Measurements from ENCODE around the gene NEURL3.

NEURL3 gene

DNA sequence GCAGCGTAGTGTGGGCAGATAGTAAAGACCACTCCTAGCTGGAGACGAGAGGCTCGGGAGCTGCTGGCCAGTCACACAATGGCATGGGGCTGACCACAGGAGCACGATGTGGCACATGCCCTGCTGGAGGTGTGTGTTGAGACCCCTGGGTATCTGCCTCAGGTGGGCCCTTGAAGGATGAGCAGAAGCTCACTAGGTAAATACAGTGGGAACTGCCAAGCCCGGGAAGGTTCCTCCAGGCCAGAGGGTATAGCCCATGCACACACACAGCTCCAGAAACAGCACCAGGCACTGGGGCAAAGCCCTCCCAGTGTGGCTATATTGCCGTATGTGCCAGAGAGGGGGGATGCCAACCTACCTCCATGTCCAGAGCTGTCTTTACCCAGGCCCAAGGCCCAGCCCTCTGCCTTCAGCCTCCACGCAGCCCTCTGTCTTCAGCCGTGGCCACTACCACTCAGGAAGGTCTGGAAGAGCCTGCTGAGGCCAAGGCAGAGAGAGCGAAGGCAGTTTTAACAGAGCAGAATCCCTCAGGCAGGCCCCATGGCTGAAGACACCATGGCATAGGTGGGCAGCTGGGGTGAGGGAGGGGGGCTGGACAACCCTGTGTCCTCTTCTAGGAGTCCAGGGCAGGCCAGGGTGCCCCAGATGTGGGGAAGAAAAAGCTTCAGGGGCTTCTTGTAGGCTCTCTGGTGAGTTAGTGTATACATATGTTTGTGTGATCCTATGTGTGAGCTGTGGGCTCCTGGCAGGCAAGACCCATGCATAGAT is 24.4 kb upstream of the NEURL3 start:
- no peak for FAIRE-seq
- no peak for DNase-seq (ENCODE audit: extremely low spot score, insufficient read length, low read depth)

DNA sequence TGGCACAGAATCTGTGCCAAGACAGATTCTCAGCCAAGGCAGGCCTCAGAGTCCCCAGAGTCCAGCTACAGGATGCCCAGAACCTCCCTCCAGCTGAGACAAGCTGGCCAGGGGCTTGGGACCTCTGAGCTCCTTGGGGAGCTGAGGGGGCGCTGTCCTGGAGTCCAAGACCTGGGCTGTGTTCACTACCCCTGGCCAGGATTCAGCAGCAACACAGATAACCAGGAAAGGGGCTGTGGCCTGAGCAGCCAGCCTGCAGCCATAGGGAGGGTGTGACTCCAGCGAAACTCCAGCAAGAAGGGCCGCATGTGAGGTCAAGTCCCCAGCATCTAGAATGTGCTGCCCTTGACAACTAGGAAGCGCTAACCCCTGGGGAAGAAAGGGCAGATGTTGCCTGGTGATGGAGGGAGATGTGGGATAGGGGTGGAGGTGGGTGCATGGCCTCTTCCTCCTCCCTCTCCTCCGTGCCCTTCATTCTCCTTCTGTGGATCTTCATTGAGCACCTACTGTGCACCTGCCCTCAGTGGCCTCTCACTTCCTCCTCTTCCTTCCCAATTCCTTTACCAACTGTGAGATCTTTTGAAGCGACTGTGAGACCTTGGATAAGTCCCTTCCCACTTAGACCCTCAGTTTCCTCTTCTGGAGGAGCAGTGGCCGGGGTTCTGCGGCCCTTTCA is 23.7 kb upstream of the NEURL3 start:
- DNase-seq (ENCODE audit: extremely low spot score, insufficient read length, low read depth) (no peak), FAIRE-seq (no peak)

DNA sequence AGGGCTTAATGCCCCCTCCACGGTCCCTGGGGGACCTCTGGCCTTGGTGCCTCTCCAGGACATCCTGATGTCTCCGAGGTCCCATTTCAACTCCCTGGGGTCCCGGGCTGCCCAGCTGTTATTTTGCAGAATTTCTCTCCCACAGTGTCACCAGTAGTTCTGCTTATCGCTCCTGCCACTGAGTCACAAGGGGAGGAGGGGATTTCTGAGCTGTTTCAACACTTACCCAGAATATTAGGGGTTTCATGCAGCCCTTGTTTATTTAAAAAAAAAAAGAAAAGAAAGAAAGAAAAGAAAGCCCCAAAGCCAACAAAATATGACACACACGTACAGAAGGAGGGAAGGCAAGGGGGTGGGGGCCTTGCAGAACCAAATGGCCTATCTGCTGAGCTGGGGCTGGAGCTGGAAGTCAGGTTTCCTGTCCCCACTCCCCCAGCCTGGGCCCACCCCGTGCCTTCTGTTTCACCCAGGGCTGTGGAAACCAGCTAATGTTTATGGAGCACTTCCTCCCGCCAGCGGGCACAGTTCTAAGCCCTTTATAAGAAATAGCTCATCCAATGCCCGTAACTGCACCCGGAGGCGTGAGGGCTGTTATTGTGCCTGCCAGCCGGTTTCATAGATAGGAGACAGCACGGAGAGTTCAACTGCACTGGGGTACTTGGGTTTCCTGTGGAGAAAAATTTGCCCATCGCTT is 23.0 kb upstream of the NEURL3 start:
- FAIRE-seq = peak; percentile 82
- DNase-seq (ENCODE audit: extremely low spot score, insufficient read length, low read depth) = no peak

DNA sequence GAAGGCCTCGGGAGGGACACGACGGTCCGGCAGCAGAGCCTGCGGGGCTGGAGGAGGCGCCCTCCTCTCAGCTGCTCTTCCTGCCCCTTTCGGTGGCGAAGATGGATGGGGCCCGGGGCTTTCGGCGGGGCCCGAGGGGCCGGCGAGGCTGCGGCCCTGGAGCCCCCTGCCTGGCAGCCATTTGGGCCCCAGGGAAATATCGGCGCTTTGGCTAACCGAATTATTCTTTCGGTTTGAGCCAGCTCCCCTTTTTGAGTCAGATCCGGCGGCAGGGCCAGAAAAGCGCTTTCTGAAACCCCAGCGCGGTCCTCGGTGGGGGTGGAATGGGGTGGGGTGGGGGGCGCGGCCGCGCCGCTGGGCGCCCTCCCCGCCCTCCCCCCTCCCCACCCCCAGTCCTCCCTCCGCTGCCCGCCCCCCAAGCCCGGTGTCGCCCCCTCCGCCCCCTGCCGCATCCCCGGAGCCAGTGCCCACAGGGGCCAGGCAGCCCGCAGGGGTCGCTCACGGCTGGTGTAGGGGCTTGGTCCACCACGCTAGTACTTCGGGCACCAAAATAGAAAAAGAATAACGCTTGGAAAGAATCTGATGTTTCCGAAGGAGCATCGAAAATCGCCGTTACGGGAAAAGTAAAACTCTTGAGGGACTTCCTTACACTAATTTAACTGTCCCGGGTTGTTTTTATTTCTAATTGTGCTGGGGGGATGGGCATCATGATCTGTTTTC is 22.3 kb upstream of the NEURL3 start:
- peak; percentile 53 for DNase-seq (ENCODE audit: extremely low spot score, insufficient read length, low read depth)
- FAIRE-seq = peak; percentile 81

DNA sequence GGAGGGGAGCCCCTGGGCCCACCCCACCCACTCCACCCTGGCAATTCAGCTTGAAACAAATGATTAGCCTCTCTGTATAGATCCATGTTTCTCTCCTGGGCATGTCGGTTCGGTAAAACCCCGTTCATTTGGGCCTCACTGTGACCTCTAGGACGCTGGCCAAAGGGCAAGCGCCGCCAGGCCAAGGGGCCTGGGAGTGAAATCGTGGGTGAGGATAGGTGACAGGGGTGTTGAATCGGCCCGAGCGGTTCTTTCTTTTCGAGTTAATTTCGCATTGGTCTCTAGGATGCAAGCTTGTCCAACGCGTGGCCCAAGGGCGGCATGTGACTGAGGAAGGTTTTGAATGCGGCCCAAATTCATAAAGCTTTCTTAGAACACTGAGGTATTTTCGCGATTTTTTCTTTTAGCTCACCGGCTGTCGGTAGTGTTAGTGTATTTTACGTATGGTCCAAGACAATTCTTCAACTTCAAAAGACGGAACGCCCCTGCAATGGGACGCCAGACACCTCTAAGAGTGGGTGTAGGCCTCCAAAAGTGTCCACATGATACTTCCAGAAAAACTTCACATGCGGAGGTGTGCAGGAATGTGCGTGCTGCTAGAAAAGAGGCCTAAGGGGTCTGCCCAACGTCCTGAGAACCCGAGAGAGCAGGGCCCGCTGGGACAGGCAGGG is 21.6 kb upstream of the NEURL3 start:
- DNase-seq (ENCODE audit: extremely low spot score, insufficient read length, low read depth) (no peak), FAIRE-seq (no peak)

DNA sequence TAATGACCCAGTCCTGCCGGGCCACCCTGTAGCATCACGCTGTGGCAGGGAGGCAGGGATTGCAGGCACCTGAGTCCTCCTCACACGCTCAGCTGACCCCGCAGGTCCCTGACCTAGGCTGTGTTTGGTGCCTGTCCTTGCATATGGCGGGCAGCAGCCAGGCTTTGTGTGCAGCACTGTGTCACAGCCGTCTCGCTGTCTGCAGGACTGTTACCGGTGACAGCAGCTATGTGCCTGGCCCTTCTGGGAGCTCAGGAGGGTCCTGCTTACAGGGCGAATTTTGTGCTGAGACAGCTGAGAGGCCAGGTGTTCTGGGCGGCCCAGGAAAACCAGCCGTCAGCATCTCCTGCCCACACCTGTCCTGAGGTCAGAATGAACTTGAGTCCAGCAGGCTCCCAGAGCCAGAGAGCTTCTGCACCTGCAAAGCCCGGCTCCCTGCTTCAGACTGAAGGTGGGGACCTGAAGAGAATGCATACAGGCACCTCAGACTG is 21.0 kb upstream of the NEURL3 start:
- DNase-seq (ENCODE audit: extremely low spot score, insufficient read length, low read depth) (no peak), FAIRE-seq (no peak)

DNA sequence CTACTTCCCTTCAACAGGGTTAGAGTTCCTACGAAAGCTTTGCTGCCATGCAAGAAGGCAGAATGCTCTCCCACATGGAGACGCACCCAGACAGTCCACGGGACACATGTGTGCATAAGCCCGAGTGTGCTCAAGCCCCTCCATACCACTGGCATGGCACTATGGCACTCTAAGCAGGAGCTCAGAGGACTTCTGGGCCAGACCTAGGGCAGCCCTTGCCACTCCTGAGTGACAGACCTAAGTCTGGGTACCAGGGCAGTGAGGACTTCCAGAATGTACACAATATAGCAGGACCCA is 20.0 kb upstream of the NEURL3 start:
- DNase-seq (ENCODE audit: extremely low spot score, insufficient read length, low read depth) (no peak), FAIRE-seq (no peak)

DNA sequence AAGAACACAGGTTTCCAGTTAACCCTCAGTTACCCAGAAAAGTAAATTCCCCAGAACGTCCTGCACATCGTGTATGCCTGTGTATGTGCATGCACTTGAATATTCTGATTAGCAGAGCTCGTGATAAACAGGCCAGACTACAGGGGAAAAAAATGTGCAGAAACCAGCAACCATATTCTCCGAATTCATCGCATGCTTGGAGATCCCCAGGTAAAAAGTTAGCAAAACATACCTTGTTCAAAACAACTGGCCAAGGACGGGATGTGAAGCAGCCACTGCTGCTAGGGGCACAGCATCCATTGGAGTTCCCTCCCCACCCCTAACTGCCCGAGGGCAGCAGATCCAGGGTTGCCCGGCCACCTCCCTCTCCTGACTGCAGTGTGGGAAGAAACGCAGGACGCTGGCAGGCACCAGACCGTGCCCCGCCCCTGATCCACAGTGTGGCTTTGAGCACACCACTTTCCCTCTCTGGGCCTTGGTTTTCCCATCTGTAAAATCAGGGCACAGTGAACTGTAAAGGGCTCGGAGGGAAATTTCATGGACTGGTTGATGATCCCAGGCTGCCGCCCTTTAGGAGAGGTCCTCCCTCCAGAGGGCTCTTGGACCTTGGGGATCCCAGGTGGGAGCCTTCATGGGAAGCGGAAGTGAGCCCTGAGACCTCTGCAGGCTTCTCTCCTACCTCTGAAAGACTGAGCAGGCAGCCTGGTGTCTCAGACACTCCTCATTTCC is 19.5 kb upstream of the NEURL3 start:
- no peak for DNase-seq (ENCODE audit: extremely low spot score, insufficient read length, low read depth)
- peak; percentile 71 for FAIRE-seq

DNA sequence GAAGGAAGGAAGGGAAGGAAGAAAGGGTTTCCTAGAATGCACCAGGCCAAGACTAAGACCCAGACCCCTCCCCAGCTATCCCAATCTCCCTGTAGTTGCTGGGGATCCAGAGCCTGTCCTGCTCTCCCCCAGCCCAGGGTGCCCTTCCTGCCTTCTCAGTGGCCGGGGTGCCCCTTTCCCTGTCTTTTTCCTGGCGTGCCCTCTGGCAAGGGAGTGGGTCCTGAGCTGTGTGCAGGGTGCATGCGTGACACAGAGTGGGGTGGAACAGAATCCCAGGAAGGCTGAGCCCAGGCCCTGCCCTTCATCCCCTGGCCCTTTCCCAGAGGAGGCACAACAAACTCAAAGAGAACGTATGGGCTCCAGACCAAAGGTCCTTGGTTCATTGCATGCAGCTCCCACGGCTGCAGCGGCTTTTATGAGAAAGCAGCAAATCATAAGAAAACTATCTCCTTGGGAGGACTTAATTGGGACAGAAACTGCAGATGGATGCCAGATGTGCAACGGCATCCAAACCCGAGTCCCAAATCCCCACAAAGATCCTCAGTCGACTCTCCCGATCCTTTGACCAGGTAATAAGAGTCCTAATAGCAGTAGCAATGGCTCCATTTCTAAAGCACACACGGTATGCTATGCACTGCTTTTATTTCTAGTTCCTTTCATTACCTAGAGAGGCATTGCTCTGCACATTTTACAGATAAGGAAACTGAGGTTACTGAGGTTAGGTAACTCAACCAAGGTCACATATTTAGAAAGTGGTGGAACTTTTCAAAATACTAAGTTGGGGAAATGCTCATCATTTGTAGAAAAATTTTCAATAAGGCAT is 18.7 kb upstream of the NEURL3 start:
- DNase-seq (ENCODE audit: extremely low spot score, insufficient read length, low read depth) (no peak), FAIRE-seq (no peak)

DNA sequence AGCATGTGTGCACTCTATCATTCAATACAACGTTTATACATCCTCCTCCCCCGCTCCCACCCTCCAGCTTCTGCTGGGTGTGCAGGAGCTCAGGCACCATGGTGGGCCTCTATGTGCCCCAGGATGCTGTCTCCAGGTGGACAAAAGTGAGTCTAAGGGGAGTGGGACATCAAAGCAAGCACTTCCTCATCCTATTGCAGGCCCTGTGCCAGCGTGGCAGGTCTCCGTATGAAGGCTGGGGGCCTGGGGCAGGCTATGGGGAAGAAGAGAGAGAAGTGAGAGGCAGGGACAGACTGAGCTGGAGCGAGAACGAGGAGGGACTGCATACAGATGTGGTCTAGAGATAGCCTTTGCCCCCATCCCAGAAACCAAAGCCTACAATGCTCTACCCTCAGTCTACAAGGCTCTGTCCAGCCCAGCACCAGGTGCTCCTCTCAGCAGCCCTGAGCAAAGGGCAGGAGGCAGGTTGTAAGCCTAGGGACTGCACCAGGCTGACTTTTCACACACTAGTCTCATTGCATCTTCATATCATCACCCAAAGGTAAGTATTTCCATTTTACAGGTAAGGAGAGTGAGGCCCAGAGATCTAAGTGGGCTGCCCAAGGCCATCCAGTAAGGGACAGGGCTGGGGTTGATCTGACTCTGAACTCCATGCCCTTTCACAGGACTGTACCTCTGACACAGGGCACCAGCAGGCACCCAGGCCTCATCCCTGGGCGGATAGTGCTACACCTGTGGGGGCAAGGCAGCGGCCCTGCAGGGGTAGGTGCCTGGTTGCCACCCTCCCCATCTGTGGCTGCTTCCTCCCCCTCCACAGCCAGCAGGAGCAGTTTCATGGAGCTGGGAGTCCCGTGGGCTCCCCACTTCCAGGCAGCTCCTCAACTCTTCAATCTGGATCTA is 17.4 kb upstream of the NEURL3 start:
- FAIRE-seq = no peak

DNA sequence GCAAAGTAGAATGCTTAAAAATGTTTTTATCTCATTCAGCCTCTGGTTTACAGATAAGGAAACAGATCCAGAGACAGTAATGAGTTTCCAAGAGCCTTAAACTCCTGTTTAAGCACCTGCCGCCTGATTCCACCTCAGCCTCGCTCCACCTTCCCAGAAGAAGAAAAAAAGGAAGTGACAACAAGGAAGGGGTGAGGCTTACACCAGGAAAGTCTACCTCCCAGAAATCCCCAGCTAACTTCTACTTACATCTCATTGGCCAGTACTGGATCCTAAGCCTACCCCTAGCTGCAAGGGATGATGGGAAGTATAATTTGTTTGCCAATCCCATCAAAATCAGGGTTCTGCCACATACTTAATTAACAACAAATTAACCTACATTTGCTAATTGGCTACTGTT is 16.1 kb upstream of the NEURL3 start:
- DNase-seq (ENCODE audit: extremely low spot score, insufficient read length, low read depth) (no peak), FAIRE-seq (no peak)

More for the DNA sequence above, 17.4 kb upstream of the NEURL3 start:
- no peak for DNase-seq (ENCODE audit: extremely low spot score, insufficient read length, low read depth)

DNA sequence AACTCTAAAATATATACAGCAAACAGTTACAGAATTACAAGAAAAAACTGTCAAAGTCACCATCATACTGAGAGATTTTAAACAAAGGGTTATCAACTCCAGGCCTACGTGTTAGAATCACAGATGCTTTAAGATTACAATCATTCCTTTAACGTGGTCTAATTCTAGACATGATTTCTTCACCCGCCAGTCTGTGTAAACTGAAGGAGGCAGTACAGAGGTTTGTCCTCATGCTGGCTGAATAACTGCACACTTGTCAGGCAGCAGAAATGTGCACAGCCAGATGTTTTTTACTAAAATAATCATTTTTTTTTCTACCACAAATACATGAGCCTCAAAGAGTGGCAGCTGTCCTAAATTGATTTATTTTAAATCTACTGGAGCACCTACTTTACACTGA is 15.5 kb upstream of the NEURL3 start:
- FAIRE-seq (no peak), DNase-seq (ENCODE audit: extremely low spot score, insufficient read length, low read depth) (no peak)

DNA sequence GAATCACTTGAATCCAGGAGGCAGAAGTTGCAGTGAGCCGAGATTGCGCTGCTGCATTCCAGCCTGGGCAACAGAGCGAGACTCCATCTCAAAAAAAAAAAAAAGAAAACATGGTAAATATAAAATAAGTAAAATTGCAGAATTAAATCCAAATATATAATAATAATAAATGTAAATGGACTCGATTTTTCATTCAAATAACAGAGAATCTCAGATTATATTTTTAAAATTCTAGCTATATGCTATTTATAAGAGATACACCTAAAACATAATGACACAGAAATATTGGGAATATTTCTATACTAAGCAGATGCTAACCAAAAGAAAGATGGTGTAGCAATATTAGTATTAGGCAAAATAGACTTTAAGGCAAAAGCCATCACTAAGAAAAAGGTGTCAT is 15.1 kb upstream of the NEURL3 start:
- FAIRE-seq (no peak), DNase-seq (ENCODE audit: extremely low spot score, insufficient read length, low read depth) (no peak)

DNA sequence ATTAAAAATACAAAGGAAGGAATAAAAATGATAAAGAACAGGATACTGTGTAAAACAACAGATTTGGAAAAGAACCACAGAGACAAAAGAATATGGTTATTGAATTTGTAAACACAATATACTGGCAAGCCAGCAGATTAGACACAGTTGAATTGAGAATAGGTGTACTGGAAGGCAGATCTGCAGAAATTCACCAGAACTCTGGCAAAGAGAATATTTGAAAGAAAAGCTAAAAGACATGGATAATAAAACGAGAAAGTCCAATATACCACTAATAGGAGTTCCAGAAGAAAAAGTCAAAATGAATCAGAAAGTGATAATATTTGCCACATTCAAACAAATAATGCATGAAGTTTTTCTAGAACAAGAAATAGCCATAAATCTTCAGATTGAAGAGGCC is 11.9 kb upstream of the NEURL3 start:
- DNase-seq (ENCODE audit: extremely low spot score, insufficient read length, low read depth) (no peak), FAIRE-seq (no peak)

DNA sequence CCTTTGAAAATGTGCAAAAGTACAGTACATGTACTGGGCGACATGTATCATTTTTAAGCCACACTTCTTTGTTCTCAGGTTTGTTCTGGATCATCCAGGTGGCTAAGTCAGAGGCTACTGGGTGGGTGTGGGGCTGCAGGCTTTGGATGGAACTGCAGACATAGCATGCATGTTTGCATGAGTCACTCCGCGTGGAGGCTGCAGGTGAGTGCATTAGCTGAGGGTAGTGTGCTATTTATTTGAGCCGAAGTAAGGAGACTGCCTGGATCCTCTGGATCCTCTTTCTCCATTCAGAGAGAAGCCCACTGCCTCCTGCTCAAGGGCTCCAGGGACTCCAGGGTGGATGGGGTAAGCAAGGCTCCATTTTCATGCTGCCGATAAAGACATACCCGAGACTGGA is 9.4 kb upstream of the NEURL3 start:
- no peak for FAIRE-seq

DNA sequence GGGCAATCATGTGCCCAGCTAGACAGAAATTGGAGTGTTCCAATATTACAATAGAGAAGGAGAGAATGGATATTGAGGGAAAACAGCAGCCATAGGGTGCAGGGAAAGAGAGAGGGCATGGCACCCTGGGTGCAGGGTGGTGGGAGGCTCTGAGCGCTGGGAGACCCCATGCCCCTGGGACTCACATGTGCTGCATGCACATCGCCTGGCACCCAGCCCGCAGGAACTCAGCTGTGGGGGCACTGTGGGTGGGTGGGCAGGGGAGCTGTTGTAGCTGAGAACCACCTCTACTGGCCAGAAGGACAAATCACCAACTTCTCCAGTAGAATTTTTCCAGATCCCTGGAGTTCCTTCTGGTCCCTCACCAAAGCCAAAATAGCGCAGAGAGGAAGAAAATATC is 7.2 kb upstream of the NEURL3 start:
- FAIRE-seq = no peak

More for the DNA sequence above, 9.4 kb upstream of the NEURL3 start:
- no peak for DNase-seq (ENCODE audit: extremely low spot score, insufficient read length, low read depth)

DNA sequence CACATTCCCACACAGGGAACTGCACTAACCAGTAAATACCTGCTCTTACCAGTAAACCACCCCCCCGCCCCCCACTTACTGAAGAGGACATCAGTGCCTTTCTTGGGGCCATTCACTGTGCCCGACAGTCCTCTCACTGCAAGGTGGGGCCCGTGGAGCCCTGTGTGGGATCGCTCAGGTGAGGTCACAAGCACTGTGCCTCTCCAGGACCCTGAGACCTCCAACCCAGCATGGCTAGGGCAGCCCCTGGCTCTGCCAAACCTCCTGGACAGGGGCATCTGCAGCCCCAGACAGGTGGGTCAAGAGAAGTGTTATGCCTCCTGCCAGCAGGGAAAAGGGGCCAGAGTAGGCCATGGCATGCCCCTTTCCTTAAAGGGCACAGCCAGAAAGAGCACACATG is 6.7 kb upstream of the NEURL3 start:
- FAIRE-seq (no peak), DNase-seq (ENCODE audit: extremely low spot score, insufficient read length, low read depth) (no peak)

More for the DNA sequence above, 7.2 kb upstream of the NEURL3 start:
- no peak for DNase-seq (ENCODE audit: extremely low spot score, insufficient read length, low read depth)

All from GM18507 (cell line).